GM12873 (cell line): ENCODE measurements around the gene CREB5.

Experiments
- TF ChIP-seq, protein P1 (sequence below): IDR thresholded peaks from 2 replicates; pipeline ENCODE4 v1.5.1; 2012; ENCODE audit warnings: low read depth, mild to moderate bottlenecking, moderate library complexity, low read length, control low read depth; ENCODE audit not compliant: insufficient read depth; ENCODE audit errors: missing control alignments

The CREB5 gene

DNA sequence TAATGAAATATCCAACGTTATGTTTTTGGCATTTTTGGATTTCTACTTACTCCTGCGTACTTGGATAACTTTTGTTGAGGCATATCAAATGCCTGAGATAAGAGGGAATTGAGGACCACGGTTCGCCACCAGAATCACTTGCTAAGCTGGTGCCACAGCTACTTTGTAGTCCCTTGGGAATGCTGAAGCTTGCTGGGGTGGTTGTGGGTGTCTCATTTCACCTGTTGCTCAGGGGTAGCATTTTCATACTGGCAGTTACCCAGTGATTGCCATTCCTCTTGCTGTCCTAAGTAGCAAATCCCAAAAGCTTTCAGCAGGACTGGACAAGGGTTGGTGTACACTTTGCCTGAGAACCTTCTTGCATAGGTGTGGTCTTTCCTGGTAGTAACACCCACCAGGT, 75.2 kb downstream of the CREB5 start:
- TF ChIP-seq, protein P1, sequence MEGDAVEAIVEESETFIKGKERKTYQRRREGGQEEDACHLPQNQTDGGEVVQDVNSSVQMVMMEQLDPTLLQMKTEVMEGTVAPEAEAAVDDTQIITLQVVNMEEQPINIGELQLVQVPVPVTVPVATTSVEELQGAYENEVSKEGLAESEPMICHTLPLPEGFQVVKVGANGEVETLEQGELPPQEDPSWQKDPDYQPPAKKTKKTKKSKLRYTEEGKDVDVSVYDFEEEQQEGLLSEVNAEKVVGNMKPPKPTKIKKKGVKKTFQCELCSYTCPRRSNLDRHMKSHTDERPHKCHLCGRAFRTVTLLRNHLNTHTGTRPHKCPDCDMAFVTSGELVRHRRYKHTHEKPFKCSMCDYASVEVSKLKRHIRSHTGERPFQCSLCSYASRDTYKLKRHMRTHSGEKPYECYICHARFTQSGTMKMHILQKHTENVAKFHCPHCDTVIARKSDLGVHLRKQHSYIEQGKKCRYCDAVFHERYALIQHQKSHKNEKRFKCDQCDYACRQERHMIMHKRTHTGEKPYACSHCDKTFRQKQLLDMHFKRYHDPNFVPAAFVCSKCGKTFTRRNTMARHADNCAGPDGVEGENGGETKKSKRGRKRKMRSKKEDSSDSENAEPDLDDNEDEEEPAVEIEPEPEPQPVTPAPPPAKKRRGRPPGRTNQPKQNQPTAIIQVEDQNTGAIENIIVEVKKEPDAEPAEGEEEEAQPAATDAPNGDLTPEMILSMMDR = no peak

- TF ChIP-seq, protein P1 = no peak
Observed at GRCh38 chr7:28488061-28488791, 75.9 kb downstream of the CREB5 start.

DNA sequence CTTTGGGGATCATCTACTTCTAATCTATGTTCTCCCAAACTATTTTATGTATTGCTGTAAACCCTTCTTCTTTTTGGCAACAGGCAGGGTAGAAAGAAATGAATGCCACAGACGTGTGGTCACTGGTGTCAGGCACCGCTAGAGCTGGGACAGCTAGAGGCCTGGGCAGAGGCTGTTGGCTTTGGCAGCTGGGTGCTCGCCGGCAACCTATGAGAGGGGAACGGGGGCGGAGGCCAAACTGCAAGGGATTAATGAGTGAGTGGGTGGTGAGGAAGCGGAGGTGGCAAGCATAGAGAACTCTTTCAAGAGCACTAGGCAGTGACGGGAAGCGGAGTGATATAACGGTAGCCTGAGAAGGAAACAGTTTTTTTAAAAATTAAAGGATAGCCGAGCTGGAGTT, 78.5 kb downstream of the CREB5 start:
- TF ChIP-seq, protein P1 = no peak

DNA sequence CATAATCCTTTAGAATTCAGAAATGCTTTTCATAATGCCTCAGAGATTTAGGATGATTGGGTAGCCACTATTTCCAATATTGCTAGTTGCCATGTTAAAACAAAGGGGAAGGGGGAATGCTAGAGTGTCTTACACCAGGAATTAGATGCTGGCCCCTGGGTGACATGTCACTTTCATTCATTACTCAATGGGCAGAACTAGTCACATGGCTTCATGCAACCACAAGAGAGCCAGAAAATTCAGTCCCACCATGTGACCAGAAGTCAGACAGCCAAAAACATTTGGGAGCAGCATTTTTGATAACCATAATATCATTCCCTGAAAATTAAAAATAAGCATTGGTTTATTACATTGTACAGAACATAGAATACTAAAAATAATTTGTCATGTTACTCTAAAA, 81.2 kb downstream of the CREB5 start:
- TF ChIP-seq, protein P1 = no peak

GRCh38 chr7:28497009-28497408, 84.7 kb downstream of the CREB5 start:
- TF ChIP-seq, protein P1 = no peak

DNA sequence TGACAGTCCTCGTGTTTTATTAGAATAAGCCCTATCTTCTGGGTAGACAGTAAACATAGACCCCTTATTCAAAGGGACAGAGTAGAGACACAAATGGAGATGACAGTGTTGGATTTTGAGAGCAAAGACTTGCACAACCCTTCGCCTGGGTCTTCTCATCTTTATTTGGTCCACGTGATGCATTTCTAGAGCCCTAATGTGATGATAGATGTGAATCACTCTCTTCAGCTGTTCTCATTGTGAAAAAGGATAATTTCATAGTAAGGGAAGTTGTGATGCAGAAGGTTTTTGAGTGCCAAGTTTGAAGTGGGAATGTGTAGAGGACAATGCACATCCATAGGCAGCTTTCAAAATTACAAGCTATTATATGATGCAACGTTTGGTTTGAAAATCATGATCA, 86.3 kb downstream of the CREB5 start:
- TF ChIP-seq, protein P1 = no peak

DNA sequence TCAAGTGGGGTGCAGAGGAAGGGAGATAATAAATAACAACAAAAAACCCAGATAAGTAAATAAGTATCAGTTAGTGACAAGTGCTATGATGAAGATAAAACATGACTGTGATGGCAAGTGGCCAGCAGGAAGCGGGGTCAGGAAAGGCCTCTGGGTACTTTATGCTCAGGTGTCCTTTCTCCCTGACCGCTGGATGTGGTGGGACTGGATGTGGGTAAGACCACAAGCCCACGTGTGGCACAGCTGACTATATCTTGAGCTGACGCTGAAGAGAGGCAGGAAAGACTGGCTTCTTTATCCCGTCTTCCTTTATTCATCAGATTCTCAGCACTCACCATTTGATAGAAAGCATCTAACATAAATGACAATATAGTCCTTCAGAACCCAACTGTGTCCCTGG, 87.8 kb downstream of the CREB5 start:
- TF ChIP-seq, protein P1 = no peak
